Subcutaneous abdominal adipose tissue (tissue), 5 donors: Measurements from ENCODE around the gene MDM4.
"Not testable (repeated sequence)": the region's sequence is repeated elsewhere in the genome, so short reads cannot be mapped to it uniquely, and the experiment has no call there.

Source experiments
- H3K27ac ChIP-seq: one replicate; pipeline ENCODE4 v1.7.0; 2013; ENCODE audit warnings: low read depth, mild to moderate bottlenecking, inconsistent platforms, low read length, moderate library complexity
- H3K27me3 ChIP-seq, 5 donors: one replicate each; pipeline ENCODE4 v1.7.0; 2013; ENCODE audit warnings: low read length in 5 of 5, inconsistent platforms in 1 of 5; ENCODE audit not compliant: control insufficient read depth in 5 of 5, insufficient read depth in 4 of 5
- H3K36me3 ChIP-seq, 5 donors: one replicate each; pipeline ENCODE4 v1.7.0; 2013; ENCODE audit warnings: low read length in 5 of 5; ENCODE audit not compliant: control insufficient read depth in 5 of 5, insufficient read depth in 5 of 5
- H3K4me1 ChIP-seq, 5 donors: one replicate each; pipeline ENCODE4 v1.7.0; 2013; ENCODE audit warnings: low read length in 5 of 5, mild to moderate bottlenecking in 3 of 5, moderate library complexity in 1 of 5; ENCODE audit not compliant: control insufficient read depth in 5 of 5, insufficient read depth in 5 of 5
- H3K4me3 ChIP-seq, 5 donors: one replicate each; pipeline ENCODE4 v1.7.0; 2013; ENCODE audit warnings: low read length in 5 of 5, low read depth in 1 of 5
- H3K9ac ChIP-seq, 5 donors: one replicate each; pipeline ENCODE4 v1.7.0; 2013; ENCODE audit warnings: low read length in 5 of 5, mild to moderate bottlenecking in 4 of 5, moderate library complexity in 3 of 5
- H3K9me3 ChIP-seq, 5 donors: one replicate each; pipeline ENCODE4 v1.7.0; 2013; ENCODE audit warnings: low read length in 5 of 5; ENCODE audit not compliant: control insufficient read depth in 5 of 5
- donor health status: healthy.
- donor health status: healthy.
- donor health status: healthy.
- donor health status: healthy.
- donor health status: healthy.

MDM4 gene

GRCh38 chr1:204556458-204557052 is 40.3 kb downstream of the MDM4 start:
- Histone ChIP-seq H3K27me3 (no peaks in the 10 kb centered on the region), H3K4me3 (no peak overlapping the region), H3K4me1 (no peaks in the 10 kb centered on the region), H3K36me3 (peaks cover 4 to 34% (median 15%) of the 10 kb centered on the region in 5 donors), H3K27ac (no peak overlapping the region), H3K9me3 (no peaks in the 10 kb centered on the region), H3K9ac (no peak overlapping the region)

GRCh38 chr1:204558467-204558866 is 42.3 kb downstream of the MDM4 start:
- no peak overlapping the region for H3K4me3 ChIP-seq
- no peak overlapping the region for H3K9ac ChIP-seq
- no peaks in the 10 kb centered on the region for H3K27me3 ChIP-seq
- peaks cover 2 to 44% (median 20%) of the 10 kb centered on the region in 5 donors for H3K36me3 ChIP-seq
- H3K4me1 ChIP-seq: no peaks in the 10 kb centered on the region
- H3K27ac ChIP-seq: no peak overlapping the region
- no peaks in the 10 kb centered on the region for H3K9me3 ChIP-seq

GRCh38 chr1:204560002-204560401 is 43.8 kb downstream of the MDM4 start:
- not testable (repeated sequence) for H3K4me1 ChIP-seq, H3K9me3 ChIP-seq
- H3K36me3 ChIP-seq: peaks cover 4 to 41% (median 22%) of the 10 kb centered on the region in 5 donors

GRCh38 chr1:204560590-204561150 is 44.5 kb downstream of the MDM4 start:
- H3K27ac ChIP-seq: no peak overlapping the region
- H3K9ac ChIP-seq: no peak overlapping the region
- no peaks in the 10 kb centered on the region for H3K4me1 ChIP-seq
- peaks cover 5 to 41% (median 24%) of the 10 kb centered on the region in 5 donors for H3K36me3 ChIP-seq
- H3K4me3 ChIP-seq: no peak overlapping the region
- H3K27me3 ChIP-seq: no peaks in the 10 kb centered on the region
- H3K9me3 ChIP-seq: no peaks in the 10 kb centered on the region

More at GRCh38 chr1:204560002-204560401, 43.8 kb downstream of the MDM4 start:
- H3K27ac ChIP-seq, H3K27me3 ChIP-seq, H3K4me3 ChIP-seq, H3K9ac ChIP-seq: not testable (repeated sequence)

GRCh38 chr1:204562075-204562990 is 46.1 kb downstream of the MDM4 start:
- no peaks in the 10 kb centered on the region for H3K4me1 ChIP-seq
- peaks cover 5 to 41% (median 21%) of the 10 kb centered on the region in 5 donors for H3K36me3 ChIP-seq
- H3K9me3 ChIP-seq: no peaks in the 10 kb centered on the region
- H3K9ac ChIP-seq: no peak overlapping the region
- H3K4me3 ChIP-seq: no peak overlapping the region
- H3K27ac ChIP-seq: no peak overlapping the region
- no peaks in the 10 kb centered on the region for H3K27me3 ChIP-seq

GRCh38 chr1:204563307-204563706 is 47.1 kb downstream of the MDM4 start:
- H3K36me3 ChIP-seq: peaks cover 5 to 40% (median 24%) of the 10 kb centered on the region in 5 donors

GRCh38 chr1:204563780-204564179 is 47.6 kb downstream of the MDM4 start:
- Histone ChIP-seq H3K36me3 (peaks cover 5 to 35% (median 21%) of the 10 kb centered on the region in 5 donors), H3K9me3 (no peaks in the 10 kb centered on the region), H3K9ac (no peak overlapping the region), H3K27ac (no peak overlapping the region), H3K4me3 (no peak overlapping the region), H3K4me1 (no peaks in the 10 kb centered on the region), H3K27me3 (no peaks in the 10 kb centered on the region)

More at GRCh38 chr1:204563307-204563706, 47.1 kb downstream of the MDM4 start:
- H3K27me3 ChIP-seq: no peaks in the 10 kb centered on the region
- H3K9ac ChIP-seq: no peak overlapping the region
- H3K9me3 ChIP-seq: no peaks in the 10 kb centered on the region
- no peaks in the 10 kb centered on the region for H3K4me1 ChIP-seq
- no peak overlapping the region for H3K4me3 ChIP-seq
- H3K27ac ChIP-seq: no peak overlapping the region

- peaks cover 2 to 29% (median 18%) of the 10 kb centered on the region in 5 donors for H3K36me3 ChIP-seq
- H3K4me1 ChIP-seq: no peaks in the 10 kb centered on the region
- no peak overlapping the region for H3K27ac ChIP-seq
- no peak overlapping the region for H3K4me3 ChIP-seq
- no peak overlapping the region for H3K9ac ChIP-seq
- H3K9me3 ChIP-seq: no peaks in the 10 kb centered on the region
- H3K27me3 ChIP-seq: no peaks in the 10 kb centered on the region
These were observed 48.6 kb downstream of the MDM4 start for GRCh38 chr1:204564835-204565234.

- H3K36me3 ChIP-seq: peaks cover 2 to 25% (median 18%) of the 10 kb centered on the region in 5 donors
- no peaks in the 10 kb centered on the region for H3K27me3 ChIP-seq
- no peaks in the 10 kb centered on the region for H3K4me1 ChIP-seq
- H3K9ac ChIP-seq: no peak overlapping the region
- H3K4me3 ChIP-seq: no peak overlapping the region
- no peak overlapping the region for H3K27ac ChIP-seq
- H3K9me3 ChIP-seq: no peaks in the 10 kb centered on the region
These were observed 49.7 kb downstream of the MDM4 start for GRCh38 chr1:204565617-204566582.
